ENCODE measurements around the gene P3R3URF.

P3R3URF gene

GRCh38 chr1:46172321-46172720 lies 4.0 kb downstream of the P3R3URF start:
- DNase-seq (ENCODE audit: low read depth) = no peak

GRCh38 chr1:46171871-46172270 lies 4.4 kb downstream of the P3R3URF start:
- DNase-seq (ENCODE audit: low read depth) = no peak

DNA sequence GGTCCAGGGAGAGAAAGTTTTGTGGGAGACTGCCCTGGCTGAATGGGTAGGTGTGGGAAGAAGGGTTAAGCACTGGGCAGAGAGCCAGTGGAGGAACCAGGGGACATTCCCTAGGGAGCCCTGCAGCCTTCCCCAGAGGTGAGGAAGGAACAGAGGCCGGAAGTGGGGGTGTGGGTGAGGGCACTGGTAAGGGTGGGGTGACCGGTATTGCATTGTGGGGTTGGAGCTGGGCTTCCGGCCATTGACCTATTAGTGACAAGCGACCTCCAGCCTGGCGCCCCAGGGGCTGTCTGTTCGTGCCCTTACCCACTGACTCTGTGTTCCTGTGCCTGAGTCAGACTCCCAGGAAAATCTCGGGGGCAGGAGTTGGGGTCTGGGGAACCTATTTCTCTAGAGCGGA lies 4.9 kb downstream of the P3R3URF start:
- DNase-seq (ENCODE audit: low read depth) = no peak

- DNase-seq (ENCODE audit: low read depth) = no peak
Observed at GRCh38 chr1:46169811-46170454, 6.4 kb downstream of the P3R3URF start.

DNA sequence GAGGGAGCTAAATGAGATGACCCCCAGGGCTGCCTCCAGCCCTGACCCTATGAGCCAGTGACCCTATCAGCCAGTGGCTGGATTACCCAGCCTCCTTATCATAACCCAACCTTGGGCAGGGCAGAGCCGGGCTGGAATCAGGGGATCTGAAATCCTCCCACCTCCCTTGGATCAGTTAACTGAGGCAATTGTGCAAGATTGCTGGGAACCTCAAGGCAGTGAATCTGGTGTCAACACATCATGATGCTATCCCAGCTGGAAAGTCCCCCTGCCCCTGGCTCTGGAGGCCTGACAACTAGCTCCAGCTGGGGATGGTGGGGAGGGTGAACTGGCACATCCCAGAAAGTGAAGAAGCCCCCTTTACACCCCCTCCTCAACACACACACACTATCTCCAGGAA lies 7.8 kb downstream of the P3R3URF start:
- no peak for DNase-seq (ENCODE audit: low read depth)

GRCh38 chr1:46166521-46167462 lies 9.5 kb downstream of the P3R3URF start:
- DNase-seq (ENCODE audit: low read depth) = peak; percentile 11

- no peak for DNase-seq (ENCODE audit: low read depth)
Observed at GRCh38 chr1:46160212-46160611, 16.1 kb downstream of the P3R3URF start.

DNA sequence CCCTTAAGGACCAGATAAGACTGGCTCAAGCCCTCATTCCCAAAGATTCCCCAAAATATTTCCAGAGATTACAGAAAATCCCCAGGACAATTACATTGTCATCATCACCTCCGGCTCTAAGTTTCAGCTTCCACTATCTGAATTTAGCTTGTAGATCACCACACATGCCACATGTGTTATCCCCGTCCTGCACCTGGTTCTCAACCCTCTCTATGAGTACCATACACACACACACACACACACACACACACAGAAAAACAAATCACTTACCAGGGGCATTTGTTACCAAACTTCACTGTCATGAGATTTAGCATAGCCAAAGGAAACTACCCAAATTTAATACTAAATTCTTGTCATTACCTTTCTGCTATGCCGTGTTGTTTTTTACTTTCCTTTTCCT lies 16.8 kb downstream of the P3R3URF start:
- DNase-seq (ENCODE audit: low read depth) = no peak

DNA sequence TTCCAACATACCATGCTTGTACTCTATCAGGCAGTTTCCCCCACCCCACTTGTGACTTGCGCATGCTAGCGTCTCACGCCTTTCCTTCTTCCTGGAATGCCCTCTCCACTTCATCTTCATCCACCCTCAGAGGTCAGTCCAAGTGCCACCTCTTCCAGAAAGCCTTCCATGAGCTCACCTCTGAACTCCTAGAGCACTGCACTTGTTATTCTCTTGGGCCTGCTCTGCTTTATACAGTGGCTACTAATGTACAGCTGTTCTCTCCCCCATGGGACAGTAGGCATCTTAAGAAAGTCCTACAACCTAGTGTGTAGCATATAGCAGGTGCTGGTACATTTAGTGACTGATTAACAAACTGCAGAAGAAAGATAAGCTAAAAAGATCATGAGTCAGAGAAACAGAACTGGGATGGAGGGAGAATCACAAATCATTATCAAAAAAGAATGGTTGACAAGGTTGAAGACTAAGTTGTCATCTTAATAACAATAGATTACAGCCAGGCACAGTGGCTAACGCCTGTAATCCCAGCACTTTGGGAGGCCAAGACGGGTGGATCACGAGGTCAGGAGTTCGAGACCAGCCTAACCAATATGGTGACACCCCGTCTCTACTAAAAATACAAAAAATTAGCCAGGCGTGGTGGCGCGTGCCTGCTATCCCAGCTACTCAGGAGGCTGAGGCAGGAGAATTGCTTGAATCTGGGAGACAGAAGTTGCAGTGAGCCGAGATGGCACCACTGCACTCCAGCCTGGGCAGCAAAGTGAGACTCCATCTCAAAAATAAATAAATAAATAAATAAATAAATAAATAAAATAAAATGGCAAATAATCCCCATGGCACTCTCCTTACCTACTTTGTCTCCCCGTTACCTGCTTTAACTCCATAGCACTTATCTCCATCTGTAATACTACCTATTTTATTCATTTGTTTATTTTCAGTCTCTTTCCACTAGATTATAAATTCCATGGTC lies 17.7 kb downstream of the P3R3URF start:
- DNase-seq (ENCODE audit: low read depth) = no peak

DNA sequence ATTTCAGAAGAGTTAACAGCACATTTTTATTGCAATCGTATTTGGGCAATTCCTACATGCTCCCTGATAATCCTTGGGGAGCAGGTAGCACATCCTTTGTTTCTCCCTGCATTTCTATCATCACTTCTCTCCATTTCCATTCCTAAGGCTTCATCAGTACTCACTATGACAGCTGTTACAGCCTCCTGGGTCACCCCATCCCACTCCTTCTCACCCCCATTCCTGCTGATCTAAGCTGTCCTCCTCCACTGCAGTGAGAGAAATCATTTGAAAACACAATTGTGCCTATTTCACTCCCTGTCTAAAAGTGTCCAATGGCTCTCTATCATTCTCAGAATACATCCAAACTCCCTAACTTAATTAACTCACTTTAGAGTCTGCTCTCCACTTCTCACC lies 18.4 kb downstream of the P3R3URF start:
- DNase-seq (ENCODE audit: low read depth) = no peak

GRCh38 chr1:46153732-46154131 lies 22.6 kb downstream of the P3R3URF start:
- no peak for DNase-seq (ENCODE audit: low read depth)

GRCh38 chr1:46153228-46153627 lies 23.1 kb downstream of the P3R3URF start:
- DNase-seq (ENCODE audit: low read depth) = no peak

DNA sequence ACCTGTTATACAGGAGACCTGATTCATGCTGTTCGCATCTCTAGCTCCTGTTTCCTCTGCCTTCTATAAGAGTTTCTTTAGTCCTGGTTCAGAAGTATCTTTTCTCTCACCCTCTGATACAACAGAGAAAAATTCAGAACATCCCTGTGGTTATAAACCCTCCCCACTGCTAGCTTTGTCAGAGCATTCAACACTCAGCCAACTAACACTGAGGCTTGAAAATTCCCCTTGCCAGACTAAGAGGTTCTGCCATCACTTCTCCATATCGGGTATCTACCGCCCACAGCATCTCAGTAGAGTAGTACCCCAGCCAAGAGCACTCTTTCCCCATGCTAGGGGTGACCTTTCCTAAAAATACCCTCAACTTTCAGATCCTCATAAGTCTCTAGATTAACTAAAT lies 24.3 kb downstream of the P3R3URF start:
- no peak for DNase-seq (ENCODE audit: low read depth)

DNA sequence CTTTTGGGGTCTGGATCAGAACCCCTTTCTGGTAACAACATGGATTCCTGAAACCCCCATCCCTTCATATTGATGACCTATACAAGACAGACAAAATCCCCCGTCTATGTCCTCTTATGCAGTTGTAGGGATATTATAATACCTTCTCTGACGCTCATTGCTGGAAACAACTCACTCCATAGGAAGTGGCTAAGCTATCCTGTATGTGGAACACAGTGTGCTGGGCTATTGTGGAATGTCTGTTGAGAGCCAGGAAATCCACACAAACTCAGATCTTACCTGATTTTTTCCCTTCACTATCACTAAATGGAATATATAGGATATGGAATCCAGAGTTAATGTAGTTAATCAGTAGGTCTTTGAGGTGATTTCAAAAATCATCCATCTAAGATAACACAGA lies 26.2 kb downstream of the P3R3URF start:
- DNase-seq (ENCODE audit: low read depth) = no peak

DNA sequence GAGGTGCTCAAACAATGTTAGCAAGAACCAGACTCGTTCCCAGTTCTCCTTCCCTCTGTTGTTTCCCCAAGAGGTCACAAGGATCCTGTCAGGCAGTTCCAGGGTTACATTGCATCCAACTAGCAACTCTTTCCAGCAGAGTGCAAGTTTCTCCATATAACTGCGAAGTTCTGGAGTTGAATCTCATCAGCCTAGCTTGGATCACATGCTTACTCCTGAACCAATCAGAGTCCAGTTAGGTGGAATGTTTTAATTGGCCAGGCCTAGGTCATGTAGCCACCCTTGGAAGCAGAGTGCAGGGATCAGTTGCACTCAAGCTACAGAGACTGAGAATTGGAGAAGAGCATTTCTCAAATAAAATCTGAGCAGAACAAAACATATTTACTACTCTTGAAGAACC lies 28.0 kb downstream of the P3R3URF start:
- DNase-seq (ENCODE audit: low read depth) = no peak

- DNase-seq (ENCODE audit: low read depth) = no peak
Observed at GRCh38 chr1:46137916-46138315, 38.4 kb downstream of the P3R3URF start.

DNA sequence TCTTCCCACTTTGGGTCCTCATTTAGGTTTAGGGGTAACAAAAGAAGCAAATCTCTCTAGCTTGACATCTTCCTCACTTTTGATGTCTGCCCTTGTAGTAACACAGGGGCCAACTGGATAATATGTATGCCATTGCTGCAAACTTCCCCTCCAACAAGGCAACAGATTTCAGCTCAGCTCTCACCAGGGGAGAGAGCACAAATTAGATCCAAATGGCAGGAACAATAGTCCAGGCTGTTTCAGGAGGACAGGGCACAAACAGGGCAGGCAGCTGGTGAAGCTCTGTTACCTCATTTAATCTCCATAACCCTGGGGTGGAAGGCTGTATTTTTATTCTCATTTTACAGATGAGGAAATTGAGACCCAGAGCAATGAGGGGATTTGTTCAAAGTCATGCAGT lies 39.6 kb downstream of the P3R3URF start:
- no peak for DNase-seq (ENCODE audit: low read depth)

DNA sequence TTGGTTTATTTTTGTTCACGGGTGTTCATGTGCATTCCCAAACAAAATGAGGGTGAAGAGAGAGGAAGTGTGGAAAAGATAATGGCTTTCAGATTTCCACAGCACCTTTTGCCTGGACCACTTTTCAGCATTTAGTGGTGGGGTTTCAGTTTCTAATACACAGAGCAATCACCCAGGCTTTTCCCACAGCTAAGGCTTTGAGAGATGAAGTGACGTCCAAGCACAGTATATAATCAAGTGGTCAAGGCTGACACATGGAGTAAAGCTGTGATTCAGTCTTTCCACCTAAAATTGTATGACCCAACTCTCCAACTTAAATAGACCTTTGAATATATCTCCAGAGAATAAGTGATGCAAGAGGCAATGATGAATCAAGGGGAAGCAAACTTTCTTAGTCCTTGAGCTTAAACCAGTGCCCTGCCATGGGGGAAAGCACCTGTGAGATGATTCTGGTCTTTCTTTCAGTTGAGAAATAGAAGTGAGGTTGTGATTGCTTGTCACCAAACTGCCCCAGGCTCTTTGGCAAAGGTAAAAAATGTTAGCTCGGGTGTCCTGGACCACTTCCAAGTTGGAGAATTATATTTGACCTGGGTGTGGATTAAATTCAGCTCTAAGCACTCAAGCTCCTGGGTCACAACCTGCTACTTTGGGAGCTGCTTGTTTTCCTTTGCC lies 41.5 kb downstream of the P3R3URF start:
- DNase-seq (ENCODE audit: low read depth) = no peak

- DNase-seq (ENCODE audit: low read depth) = no peak
Observed at GRCh38 chr1:46133781-46134350, 42.4 kb downstream of the P3R3URF start.

DNA sequence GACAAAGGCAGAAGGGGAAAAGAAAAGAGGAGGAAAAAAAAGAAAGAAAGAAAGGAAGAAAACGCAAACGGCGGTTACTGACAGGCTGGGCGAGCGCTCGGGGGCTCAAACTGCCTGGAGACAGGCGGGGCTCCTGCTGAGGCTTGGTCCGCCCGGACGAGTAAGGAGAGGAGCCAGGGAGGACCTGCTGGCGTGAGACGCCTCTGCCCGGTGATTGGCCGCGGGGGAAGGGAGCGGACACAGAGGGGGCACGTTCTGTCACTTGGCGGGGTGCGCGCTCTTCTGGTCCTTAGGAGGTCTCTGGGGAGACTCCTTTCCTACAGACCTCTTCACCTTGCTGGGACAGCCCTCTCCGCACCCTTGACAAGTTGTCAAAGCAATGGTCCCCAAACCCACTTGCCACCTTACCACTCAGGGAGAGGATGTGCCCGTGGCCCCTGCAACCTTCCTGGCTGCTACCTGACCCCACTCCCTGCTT lies 43.1 kb downstream of the P3R3URF start:
- DNase-seq (ENCODE audit: low read depth) = peak; percentile 9

DNA sequence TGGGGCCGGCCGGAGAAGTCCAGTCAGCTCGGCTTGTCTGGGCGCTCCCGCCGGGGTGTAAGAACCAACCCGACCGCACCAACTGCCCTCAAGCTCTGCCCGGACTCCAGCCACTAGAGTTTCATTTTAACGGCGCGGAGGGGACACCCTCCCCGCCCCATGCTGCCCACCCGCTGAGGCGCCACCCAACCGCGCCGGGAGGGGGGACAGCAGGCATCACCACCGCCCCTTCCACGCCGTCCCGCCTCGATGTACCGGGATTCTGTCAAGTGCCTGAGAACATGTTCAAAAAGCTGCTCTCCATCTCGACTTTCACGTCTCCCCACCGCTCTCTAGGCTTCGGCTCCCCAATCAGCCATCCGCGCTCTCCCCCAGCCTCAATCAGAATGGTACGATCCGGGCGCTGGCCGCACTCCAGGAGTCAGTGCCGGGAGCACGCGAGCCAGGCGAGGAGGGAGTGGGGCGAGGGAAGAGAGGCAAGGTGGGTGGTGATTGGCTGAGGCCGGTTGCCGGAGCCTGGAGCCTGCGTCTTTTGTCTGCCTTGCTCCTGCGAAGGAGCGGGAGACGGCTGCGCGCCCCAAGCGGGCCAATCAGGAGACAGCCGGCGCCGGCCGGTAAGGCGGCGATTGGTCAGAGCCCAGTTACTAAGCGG lies 43.6 kb downstream of the P3R3URF start, which contains the start of gene PIK3R3:
TSS of gene PIK3R3 (minus strand) at position 101 of the 652 bp plus-strand sequence. CDS start 677 bp downstream, outside the sequence.
- peak; percentile 71 for DNase-seq (ENCODE audit: low read depth)

All from activated T-helper 1 cell treated with Interleukin-2 at 50 U/mL for 16 hours (primary cell).